COLO668 (cell line): Measurements from ENCODE around the gene TP53BP2.
"Not testable (repeated sequence)": the region's sequence is repeated elsewhere in the genome, so short reads cannot be mapped to it uniquely, and the experiment has no call there.

Source experiments
- DNase-seq: peaks from one replicate; lab custom pipeline; 2025; ENCODE audit not compliant: unreplicated experiment; lab: John Stamatoyannopoulos, UW

Gene TP53BP2

DNA sequence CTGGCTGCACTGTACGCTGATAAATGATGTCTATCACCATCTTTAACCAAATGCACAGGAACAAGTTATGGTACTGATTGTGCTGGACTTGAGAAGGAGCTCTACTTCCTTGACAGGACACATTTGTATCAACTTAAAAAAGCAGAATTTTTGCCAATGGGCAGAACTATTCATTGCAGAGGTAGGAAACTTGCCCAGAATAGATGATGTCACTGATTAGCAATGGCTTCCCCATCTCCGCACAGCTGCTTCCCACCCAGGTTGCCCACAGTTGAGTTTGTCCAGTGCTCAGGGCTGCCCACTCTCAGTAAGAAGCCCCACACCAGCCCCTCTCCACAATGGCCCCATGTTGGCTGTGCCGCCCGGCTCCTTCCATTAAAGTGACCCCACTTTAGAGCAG is 100.0 kb downstream of the TP53BP2 start:
- no peak for DNase-seq

DNA sequence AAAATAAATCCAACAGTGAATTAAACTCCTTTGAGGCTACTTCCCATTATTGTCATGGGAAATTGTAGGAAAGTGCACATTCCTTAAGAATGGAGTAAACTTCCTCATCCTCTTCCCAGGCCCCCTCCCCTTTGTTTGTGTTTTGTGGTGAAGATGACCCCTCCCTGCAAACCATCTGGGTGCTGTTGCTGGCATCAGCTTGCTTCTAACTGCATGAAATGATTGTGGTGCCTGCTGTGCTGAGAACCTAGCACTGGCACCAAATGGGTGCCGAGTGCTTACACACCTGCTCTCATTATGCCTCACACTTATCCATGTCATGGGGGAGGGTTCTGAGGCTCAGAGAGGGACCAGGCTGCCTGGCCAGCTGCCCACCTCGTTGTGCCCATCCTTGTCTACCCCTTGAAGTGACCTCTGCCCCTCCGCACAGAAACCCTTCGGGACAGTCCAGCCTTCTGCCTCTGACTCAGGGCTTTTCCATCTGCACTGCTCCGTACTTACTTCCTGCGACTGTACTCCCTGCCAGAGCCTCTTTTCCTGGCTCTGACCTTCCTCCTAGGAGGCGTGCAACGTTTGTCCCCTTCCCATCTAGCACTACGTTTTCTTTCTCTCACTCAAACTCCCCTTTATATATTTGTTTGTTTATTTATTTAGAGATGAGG is 102.8 kb downstream of the TP53BP2 start:
- peak; percentile 41 for DNase-seq

- no peak for DNase-seq
Observed at GRCh38 chr1:223741861-223742260, 103.9 kb downstream of the TP53BP2 start.

- DNase-seq = not testable (repeated sequence)
Observed at GRCh38 chr1:223740038-223740736, 105.6 kb downstream of the TP53BP2 start.

DNA sequence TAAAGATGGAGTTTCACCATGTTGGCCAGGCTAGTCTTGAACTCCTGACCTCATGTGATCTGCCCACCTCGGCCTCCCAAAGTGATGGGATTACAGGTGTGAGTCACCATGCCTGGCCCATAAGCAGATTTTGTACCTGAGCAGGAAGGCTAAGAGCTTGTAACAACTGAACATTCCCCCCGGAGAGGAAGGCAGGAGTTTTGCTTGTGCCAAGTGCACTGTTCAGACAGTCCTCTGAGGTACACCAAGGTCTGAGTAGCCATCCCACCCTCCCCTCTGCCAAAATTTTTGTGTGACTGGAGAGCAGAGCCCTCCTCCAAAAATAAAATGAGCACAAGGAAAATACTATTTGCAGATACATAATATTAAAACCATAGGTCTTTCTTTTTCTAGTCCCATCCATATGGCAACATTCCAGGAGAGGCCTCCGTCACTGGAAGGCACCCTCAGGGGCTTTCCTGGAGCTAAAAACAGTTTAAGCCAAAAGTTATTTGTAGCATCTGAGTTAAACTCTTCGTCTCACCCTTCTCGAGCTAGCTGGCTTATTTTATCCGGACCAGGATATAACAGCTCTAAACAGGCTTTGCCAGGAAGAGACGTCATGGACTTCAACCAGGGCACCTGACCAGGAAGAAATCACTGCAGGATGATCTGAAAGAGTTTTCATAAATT is 106.2 kb downstream of the TP53BP2 start:
- no peak for DNase-seq

DNA sequence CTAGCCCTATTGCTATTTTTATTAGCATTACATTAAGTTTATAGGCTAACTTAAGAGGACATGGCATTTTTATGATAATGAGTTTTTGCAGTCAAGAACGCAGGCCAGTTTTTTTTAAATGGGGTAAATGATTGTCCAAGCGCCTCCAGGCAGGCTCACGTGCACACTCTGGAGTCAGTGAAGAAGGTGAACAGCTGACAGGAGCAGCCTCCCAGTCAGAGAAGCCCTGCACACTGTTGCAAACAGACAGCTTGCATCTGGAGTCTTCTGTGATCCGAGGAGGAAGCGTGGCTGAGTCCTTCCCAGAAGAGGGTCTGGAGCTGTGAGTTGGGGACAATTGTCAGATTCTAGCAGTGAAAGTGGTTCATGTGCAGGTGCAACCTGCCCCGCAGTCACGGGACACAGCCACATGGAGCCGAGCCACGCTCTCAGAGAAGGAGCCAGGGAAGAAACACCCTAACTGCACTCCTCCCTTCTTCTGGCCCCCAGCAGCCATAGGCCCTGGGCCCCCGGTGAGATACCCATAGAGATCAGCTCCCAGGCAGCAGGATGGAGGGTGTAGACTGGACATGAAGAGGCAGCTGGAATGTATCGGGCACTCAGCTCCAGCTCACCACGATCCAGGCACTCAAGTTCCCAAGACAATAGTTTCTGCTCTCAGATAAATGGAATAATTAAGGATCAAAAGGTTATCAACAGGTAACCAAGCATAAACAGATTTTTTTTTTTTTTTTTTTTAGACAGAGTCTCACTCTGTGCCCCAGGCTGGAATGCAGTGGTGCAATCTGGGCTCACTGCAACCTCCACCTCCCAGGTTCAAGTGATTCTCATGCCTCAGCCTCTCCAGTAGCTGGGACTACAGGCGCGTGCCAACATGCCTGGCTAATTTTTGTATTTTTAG is 107.0 kb downstream of the TP53BP2 start:
- DNase-seq = peak; percentile 21

GRCh38 chr1:223737342-223737741 is 108.4 kb downstream of the TP53BP2 start:
- no peak for DNase-seq

DNA sequence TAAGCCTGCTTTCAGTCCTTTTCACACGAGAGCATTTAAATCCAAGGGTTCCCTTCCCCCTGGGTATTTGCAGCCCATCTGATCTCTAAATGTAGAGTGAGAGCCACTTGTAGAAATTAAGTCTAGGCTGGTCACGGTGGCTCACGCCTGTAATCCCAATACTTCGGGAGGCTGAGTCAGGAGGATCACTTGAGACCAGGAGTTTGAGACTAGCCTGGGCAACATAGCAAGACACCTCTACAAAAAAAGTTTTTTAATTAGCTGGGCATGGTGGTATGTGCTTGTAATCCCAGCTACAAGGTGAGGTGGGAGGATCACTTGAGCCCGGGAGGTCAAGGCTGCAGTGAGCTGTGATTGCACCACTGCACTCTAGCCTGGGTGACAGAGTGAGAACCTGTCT is 109.1 kb downstream of the TP53BP2 start:
- not testable (repeated sequence) for DNase-seq

DNA sequence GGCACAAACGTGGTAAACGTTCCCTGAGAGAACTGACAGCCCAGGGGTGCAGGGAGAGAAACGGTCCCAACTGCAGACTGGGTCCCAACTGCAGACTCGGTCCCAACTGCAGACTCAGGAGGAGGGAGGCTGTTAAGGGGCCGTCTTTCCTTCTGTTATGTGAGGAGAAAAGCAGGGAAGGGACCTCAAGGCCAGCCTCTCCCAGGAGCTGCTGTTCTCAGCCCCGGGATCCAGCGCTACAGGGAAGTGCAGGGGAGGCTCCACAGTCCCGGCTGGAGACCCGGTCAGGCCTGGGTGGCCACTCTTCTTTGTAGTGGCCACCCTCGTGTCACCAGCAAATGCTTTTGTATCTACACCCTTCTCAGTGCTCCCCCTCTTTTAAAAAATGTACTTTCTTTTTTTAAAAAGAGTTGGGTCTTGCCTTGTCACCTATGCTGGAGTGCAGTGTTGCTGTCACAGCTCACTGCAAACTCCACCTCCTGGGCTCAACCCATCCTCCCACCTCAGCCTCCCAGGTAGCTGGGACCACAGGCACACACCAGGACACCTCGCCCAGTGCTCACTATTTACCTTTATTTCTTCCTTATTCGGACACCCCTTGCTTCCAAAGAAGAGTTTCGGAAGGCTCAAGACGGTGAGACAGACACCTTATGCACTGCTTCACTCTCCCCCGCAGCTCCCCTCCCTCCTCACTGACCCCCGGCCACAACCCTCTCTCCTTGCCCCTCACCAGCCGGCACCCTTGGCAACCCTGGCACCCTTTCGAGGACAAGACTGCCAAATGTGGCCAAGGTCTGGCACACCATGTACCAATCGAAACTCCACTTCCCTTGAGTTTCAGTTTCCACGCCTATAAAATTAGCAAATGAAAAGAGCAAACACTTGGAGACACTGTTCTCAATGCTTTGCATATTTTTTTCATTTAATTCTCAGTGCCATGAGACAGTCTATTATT is 111.6 kb downstream of the TP53BP2 start:
- DNase-seq = no peak

- DNase-seq = no peak
Observed at GRCh38 chr1:223732993-223733798, 112.6 kb downstream of the TP53BP2 start.

- peak; percentile 29 for DNase-seq
Observed at GRCh38 chr1:223731133-223731770, 114.5 kb downstream of the TP53BP2 start.

DNA sequence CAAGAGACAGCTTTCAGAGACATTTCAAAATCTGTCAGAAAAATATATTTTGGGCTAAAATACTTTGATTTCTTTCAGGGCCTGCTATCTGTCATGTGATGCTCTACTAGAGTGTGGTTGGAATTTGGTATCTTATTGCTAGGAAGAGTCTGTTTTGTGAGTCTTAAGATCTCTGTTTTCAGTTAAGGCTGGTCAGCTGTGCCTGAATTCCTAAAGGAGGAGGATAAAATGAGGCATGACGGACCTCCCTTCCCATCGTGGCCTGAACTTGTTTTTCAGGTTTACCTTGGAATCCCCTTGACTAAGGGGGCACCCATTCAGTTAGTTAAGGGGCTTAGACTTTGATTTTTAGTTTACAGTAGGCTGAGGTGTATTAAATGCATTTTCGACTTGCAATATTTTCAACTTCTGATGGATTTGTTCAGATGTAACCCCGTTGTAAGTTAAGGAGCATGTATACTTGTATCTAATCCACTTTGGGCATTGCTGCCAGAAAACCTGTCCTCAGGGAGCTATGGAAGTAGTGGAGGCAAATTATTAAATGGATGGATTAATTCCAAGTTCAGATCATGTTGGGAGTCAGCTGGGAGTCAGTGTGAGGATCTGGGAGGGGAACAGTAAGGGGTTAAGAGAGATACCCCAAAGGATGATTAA is 115.1 kb downstream of the TP53BP2 start:
- no peak for DNase-seq

DNA sequence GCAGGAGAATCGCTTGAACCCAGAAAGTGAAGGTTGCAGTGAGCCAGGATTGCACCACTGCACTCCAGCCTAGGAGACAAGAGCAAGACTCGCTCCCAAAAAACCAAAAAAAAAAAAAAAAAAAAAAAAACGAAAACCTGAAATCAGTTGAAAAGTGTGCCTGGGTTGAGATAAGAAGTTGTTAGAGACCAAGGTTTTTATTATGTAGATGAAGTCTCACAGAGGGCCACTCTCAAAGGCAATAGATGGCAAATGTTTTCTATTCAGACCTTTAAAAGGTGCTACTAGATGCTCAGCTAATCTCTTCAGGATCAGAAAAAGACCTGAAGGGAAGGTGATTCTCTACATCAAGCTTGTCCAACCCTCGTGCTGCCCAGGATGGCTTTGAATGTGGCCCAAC is 115.8 kb downstream of the TP53BP2 start:
- DNase-seq = no peak
